HEK293 (cell line): ENCODE data around the gene IQCH.
A peak's percentile ranks its signal among the peaks of the same experiment; 100 is the strongest.

Experiments
- CTCF ChIA-PET: fragments of 350-600 bp; formaldehyde crosslinking; extraction: SDS; loops from one replicate; lab custom pipeline; 2021; ENCODE audit warnings: antibody characterized with exemption; lab: Yijun Ruan, JAX
- POLR2A ChIA-PET: fragments of 300-600 bp; formaldehyde crosslinking; extraction: SDS; loops from one replicate; lab custom pipeline; 2020; ENCODE audit warnings: antibody characterized with exemption, inconsistent platforms; lab: Yijun Ruan, JAX
- H3K27ac ChIP-seq: fragments of 200-500 bp; sonication (Bioruptor generic); 2 replicates; pipeline ENCODE4 v1.5.1; 2014; ENCODE audit warnings: low read depth, low read length, control low read depth, inconsistent platforms; ENCODE audit errors: extremely low read depth
- H3K36me3 ChIP-seq, 2 experiments: fragments of 200-500 bp in 1 of 2; sonication (Bioruptor generic) in 1 of 2; 1 replicate in 1 of 2; 2 replicates in 1 of 2; pipeline ENCODE4 v1.5.1; 2014 to 2017; ENCODE audit warnings: inconsistent platforms in 2 of 2, low read length in 2 of 2; ENCODE audit not compliant: control insufficient read depth in 2 of 2, insufficient read depth in 1 of 2
- H3K4me1 ChIP-seq: fragments of 200-500 bp; sonication (Bioruptor generic); 2 replicates; pipeline ENCODE4 v1.5.1; 2014; ENCODE audit warnings: mild to moderate bottlenecking, low read length, inconsistent platforms; ENCODE audit not compliant: control insufficient read depth, insufficient read depth
- H3K4me3 ChIP-seq: 2 replicates; pipeline ENCODE4 v1.5.1; 2011; ENCODE audit warnings: low read depth, mild to moderate bottlenecking, control low read depth, low read length, moderate library complexity
- H3K9me3 ChIP-seq: fragments of 200-500 bp; sonication (Bioruptor generic); 2 replicates; pipeline ENCODE4 v1.5.1; 2014; ENCODE audit warnings: low read depth, low read length, inconsistent platforms; ENCODE audit not compliant: control insufficient read depth, insufficient read depth
- MYNN ChIP-seq: fragments of 450-650 bp; formaldehyde crosslinking; IDR thresholded peaks from 2 replicates; pipeline ENCODE4 v1.5.1; 2016; ENCODE audit warnings: missing biosample characterization, missing genetic modification characterization, borderline replicate concordance
- PRDM1 ChIP-seq: fragments of 450-650 bp; formaldehyde crosslinking; IDR thresholded peaks from 2 replicates; pipeline ENCODE4; 2016; ENCODE audit warnings: missing biosample characterization, missing genetic modification characterization
- SETDB1 ChIP-seq: IDR thresholded peaks from one replicate; pipeline ENCODE4 v1.6.1; 2017; ENCODE audit warnings: mild to moderate bottlenecking, low read length, moderate library complexity, mixed read lengths; ENCODE audit not compliant: insufficient read length
- ZBTB21 ChIP-seq: fragments of 450-650 bp; formaldehyde crosslinking; IDR thresholded peaks from 2 replicates; pipeline ENCODE4 v1.5.1; 2017; ENCODE audit warnings: missing biosample characterization, missing genetic modification characterization
- ZFHX2 ChIP-seq: fragments of 450-650 bp; formaldehyde crosslinking; conservative IDR thresholded peaks from 2 replicates; pipeline ENCODE4 v1.5.1; 2016; ENCODE audit warnings: missing biosample characterization, missing genetic modification characterization
- ZNF140 ChIP-seq: fragments of 450-650 bp; formaldehyde crosslinking; IDR thresholded peaks from 2 replicates; pipeline ENCODE4 v1.5.1; 2016; ENCODE audit warnings: missing biosample characterization, missing genetic modification characterization
- ZNF155 ChIP-seq: fragments of 450-650 bp; formaldehyde crosslinking; IDR thresholded peaks from 2 replicates; pipeline ENCODE4 v1.5.1; 2016; ENCODE audit warnings: missing biosample characterization, missing genetic modification characterization
- ZNF23 ChIP-seq: fragments of 450-650 bp; formaldehyde crosslinking; IDR thresholded peaks from 2 replicates; pipeline ENCODE4 v1.5.1; 2016; ENCODE audit warnings: missing biosample characterization, missing genetic modification characterization, borderline replicate concordance
- ZNF335 ChIP-seq: fragments of 450-650 bp; formaldehyde crosslinking; conservative IDR thresholded peaks from 2 replicates; pipeline ENCODE4 v1.5.1; 2016; ENCODE audit warnings: missing biosample characterization, missing genetic modification characterization
- ZNF350 ChIP-seq: fragments of 450-650 bp; formaldehyde crosslinking; IDR thresholded peaks from 2 replicates; pipeline ENCODE4 v1.5.0; 2017; ENCODE audit warnings: missing biosample characterization, mild to moderate bottlenecking, missing genetic modification characterization
- ZNF391 ChIP-seq: fragments of 450-650 bp; formaldehyde crosslinking; IDR thresholded peaks from 2 replicates; pipeline ENCODE4 v1.5.1; 2016; ENCODE audit warnings: low read depth, missing biosample characterization, missing genetic modification characterization, borderline replicate concordance
- ZNF394 ChIP-seq: fragments of 450-650 bp; formaldehyde crosslinking; IDR thresholded peaks from 2 replicates; pipeline ENCODE4 v1.5.1; 2016; ENCODE audit warnings: missing biosample characterization, missing genetic modification characterization, mild to moderate bottlenecking, moderate library complexity, borderline replicate concordance
- ZNF473 ChIP-seq: fragments of 450-650 bp; formaldehyde crosslinking; IDR thresholded peaks from 2 replicates; pipeline ENCODE4 v1.5.1; 2017; ENCODE audit warnings: missing biosample characterization, missing genetic modification characterization
- ZNF510 ChIP-seq: fragments of 450-650 bp; formaldehyde crosslinking; IDR thresholded peaks from 2 replicates; pipeline ENCODE4 v1.5.1; 2018; ENCODE audit warnings: mild to moderate bottlenecking, missing genetic modification characterization, missing biosample characterization; ENCODE audit not compliant: insufficient replicate concordance
- ZNF529 ChIP-seq: fragments of 450-650 bp; formaldehyde crosslinking; IDR thresholded peaks from 2 replicates; pipeline ENCODE4 v1.5.1; 2017; ENCODE audit warnings: missing genetic modification characterization, missing biosample characterization; ENCODE audit not compliant: insufficient replicate concordance
- ZNF555 ChIP-seq: fragments of 450-650 bp; formaldehyde crosslinking; conservative IDR thresholded peaks from 2 replicates; pipeline ENCODE4 v1.5.1; 2017; ENCODE audit warnings: missing biosample characterization, mild to moderate bottlenecking, missing genetic modification characterization, inconsistent platforms
- ZNF596 ChIP-seq: fragments of 450-650 bp; IDR thresholded peaks from 2 replicates; pipeline ENCODE4 v1.5.0; 2018; ENCODE audit warnings: missing biosample characterization, mild to moderate bottlenecking, missing genetic modification characterization, moderate library complexity
- ZNF660 ChIP-seq: fragments of 450-650 bp; IDR thresholded peaks from 2 replicates; pipeline ENCODE4 v1.5.1; 2018; ENCODE audit warnings: missing biosample characterization, mild to moderate bottlenecking, missing genetic modification characterization
- ZNF792 ChIP-seq: fragments of 450-650 bp; formaldehyde crosslinking; IDR thresholded peaks from 2 replicates; pipeline ENCODE4 v1.5.1; 2016; ENCODE audit warnings: missing biosample characterization, missing genetic modification characterization
- TF ChIP-seq, protein P1 (sequence below): fragments of 450-650 bp; IDR thresholded peaks from 2 replicates; pipeline ENCODE4 v1.5.1; 2018; ENCODE audit warnings: missing biosample characterization, mild to moderate bottlenecking, missing genetic modification characterization
- TF ChIP-seq, protein P2 (sequence below): fragments of 450-650 bp; formaldehyde crosslinking; IDR thresholded peaks from 2 replicates; pipeline ENCODE4 v1.5.1; 2017; ENCODE audit warnings: missing biosample characterization, missing genetic modification characterization
- TF ChIP-seq, protein P3 (sequence below): fragments of 450-650 bp; formaldehyde crosslinking; IDR thresholded peaks from 2 replicates; pipeline ENCODE4 v1.5.1; 2016; ENCODE audit warnings: missing biosample characterization, missing genetic modification characterization, borderline replicate concordance

The IQCH gene

DNA sequence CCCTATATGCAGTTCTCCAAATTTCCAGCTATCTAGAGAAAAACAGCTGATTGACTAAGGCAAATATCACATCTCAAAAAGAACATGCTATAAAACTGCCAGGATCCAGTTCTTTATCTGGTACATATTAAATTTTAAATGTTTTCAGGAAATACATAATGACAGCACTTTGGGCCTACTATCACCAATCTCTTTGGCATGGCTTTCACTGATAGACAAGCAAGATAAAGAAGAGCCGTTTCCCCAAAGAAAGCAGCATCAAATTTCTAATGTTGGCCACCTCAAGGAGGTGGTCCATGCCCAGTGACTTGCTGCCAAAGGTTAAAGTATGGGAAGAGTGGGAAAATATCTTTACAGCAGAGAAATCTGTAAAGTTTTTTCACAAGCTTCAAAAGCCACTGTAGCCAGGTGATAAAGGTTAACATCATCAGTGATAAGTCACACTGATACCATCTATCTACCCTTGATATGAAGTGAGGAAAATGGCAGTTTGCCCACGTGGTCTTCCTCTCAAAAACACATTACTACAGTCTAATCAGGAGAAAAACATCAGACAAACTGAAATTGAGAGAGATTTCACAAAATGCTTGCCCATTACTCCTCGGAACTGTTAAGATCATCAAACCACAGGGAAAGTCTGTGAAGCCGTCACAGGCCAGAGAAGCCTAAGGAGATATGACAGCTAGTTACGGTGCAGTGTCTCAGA lies 220.0 kb downstream of the IQCH start:
- ChIA-PET CTCF (interaction anchor here (0.7 to 5.2 kb wide), 3 partner anchors 17 to 684 kb away, joined by 4 to 31 read pairs (median 4); no protein-coding TSS in a partner anchor), POLR2A (no interaction called here)
- H3K4me1 ChIP-seq, result no peaks in the 10 kb centered on the region
- H3K27ac ChIP-seq, result no peak overlapping the region
- H3K36me3 ChIP-seq, result no peaks in the 10 kb centered on the region
- TF ChIP-seq ZNF391 (tag by site-specific recombination) (no peak), ZNF596 (tag by site-specific recombination) (no peak), ZNF510 (no peak), ZNF473 (no peak), ZNF394 (tag by site-specific recombination) (no peak), PRDM1 (tag by site-specific recombination) (no peak), MYNN (no peak)
- TF ChIP-seq, protein P1, sequence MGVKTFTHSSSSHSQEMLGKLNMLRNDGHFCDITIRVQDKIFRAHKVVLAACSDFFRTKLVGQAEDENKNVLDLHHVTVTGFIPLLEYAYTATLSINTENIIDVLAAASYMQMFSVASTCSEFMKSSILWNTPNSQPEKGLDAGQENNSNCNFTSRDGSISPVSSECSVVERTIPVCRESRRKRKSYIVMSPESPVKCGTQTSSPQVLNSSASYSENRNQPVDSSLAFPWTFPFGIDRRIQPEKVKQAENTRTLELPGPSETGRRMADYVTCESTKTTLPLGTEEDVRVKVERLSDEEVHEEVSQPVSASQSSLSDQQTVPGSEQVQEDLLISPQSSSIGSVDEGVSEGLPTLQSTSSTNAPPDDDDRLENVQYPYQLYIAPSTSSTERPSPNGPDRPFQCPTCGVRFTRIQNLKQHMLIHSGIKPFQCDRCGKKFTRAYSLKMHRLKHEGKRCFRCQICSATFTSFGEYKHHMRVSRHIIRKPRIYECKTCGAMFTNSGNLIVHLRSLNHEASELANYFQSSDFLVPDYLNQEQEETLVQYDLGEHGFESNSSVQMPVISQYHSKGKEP, result no peak
- H3K4me3 ChIP-seq, result no peak overlapping the region
- no peaks in the 10 kb centered on the region for H3K9me3 ChIP-seq

DNA sequence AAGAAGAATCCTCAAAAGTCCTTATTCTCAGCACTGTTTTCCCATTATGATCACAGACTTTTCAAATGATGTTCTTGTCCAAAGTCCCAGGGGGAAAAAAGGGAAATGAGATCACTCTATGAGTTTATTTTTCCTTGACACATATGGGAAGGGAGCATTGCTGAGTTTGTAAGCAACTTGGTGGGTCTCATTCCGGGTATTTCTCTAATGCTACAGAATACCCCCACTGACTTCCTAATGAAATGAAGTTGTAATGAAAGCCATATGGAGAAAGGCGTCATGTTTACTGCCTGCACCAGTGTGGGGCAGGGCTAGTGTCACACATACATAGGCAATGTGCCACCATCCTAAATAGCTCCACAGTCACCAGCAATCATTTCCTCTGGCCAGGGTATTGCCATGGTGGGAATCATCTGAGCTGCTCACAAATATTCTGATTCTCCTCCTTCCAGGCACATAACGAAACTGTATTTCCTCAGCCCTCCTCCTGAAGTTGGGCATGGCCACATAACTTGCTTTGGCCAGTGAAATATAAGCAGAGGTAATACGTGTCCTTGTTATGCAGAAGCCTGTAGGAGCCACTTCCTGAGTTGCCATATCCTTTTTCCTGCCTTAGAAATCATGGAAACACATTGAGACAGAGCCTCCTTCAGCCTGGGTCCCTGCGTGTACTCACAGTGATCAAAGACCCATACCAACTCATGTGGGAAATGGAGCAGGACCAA lies 225.4 kb downstream of the IQCH start:
- no peak overlapping the region for H3K4me3 ChIP-seq
- no peak for TF ChIP-seq ZNF140 (tag by site-specific recombination)
- peak; percentile 37 for TF ChIP-seq ZNF335
- TF ChIP-seq, all 188 proteins: peak for 1
- CTCF ChIA-PET, result interaction anchor here (0.7 kb wide), 1 partner anchor 8 kb away, joined by 4 read pairs; no protein-coding TSS in a partner anchor

DNA sequence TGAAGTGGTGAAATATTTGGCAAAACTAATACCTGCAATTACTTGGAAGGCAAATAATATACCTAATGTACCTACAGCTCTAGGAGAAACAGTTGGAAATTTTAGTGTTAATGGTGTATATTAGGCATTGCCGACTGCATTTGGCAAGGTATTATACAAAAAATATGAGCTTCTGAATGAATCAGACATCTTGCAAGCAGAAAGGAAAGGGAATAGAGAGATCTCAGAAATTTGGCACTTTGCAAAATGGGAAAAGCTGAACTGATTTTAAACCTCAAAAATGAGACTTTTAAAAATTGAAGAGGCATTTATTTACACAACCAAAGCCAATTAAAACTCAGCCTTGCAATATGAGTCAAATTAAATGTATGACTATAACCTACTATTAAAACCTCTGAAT lies 226.2 kb downstream of the IQCH start:
- POLR2A ChIA-PET, result no interaction called here

More for the DNA sequence above, 225.4 kb downstream of the IQCH start:
- H3K27ac ChIP-seq, result no peak overlapping the region
- no peaks in the 10 kb centered on the region for H3K9me3 ChIP-seq
- H3K4me1 ChIP-seq, result no peaks in the 10 kb centered on the region
- H3K36me3 ChIP-seq, result no peaks in the 10 kb centered on the region
- POLR2A ChIA-PET, result no interaction called here

DNA sequence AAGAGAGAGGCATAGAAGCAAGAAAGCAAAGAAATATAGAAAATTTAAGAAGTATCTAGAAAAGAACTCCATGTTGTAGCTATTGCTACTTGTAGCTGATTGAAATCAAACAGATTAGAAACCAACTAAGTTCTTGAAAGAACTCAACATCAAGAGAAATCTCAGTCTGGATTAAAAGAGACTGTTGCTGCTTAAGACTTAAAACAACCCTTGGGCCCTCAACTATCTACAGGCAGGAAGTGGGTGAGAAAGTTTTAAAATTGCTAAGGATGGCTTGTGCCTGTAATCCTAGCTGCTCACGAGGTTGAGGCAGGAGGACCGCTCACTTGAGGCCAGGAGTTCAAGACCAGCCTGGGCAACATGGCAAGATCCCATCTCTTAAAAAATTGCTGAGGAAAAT lies 227.1 kb downstream of the IQCH start:
- H3K4me3 ChIP-seq, result no peak overlapping the region
- ChIA-PET CTCF (interaction anchor here (0.7 kb wide), 1 partner anchor 166 kb away, joined by 3 read pairs; no protein-coding TSS in a partner anchor), POLR2A (no interaction called here)
- H3K36me3 ChIP-seq, result no peaks in the 10 kb centered on the region
- no peaks in the 10 kb centered on the region for H3K9me3 ChIP-seq
- H3K27ac ChIP-seq, result no peak overlapping the region
- H3K4me1 ChIP-seq, result no peaks in the 10 kb centered on the region
- no peak for TF ChIP-seq ZNF155
- no peak for TF ChIP-seq ZNF792 (tag by site-specific recombination)
- TF ChIP-seq ZNF350 (tag by site-specific recombination), result no peak
- TF ChIP-seq, protein P2, sequence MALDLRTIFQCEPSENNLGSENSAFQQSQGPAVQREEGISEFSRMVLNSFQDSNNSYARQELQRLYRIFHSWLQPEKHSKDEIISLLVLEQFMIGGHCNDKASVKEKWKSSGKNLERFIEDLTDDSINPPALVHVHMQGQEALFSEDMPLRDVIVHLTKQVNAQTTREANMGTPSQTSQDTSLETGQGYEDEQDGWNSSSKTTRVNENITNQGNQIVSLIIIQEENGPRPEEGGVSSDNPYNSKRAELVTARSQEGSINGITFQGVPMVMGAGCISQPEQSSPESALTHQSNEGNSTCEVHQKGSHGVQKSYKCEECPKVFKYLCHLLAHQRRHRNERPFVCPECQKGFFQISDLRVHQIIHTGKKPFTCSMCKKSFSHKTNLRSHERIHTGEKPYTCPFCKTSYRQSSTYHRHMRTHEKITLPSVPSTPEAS (tag by site-specific recombination), result no peak
- no peak for TF ChIP-seq ZNF335
- TF ChIP-seq ZNF391 (tag by site-specific recombination), result no peak
- TF ChIP-seq ZFHX2 (tag by site-specific recombination), result no peak
- TF ChIP-seq ZNF660, result no peak
- TF ChIP-seq ZNF529 (tag by site-specific recombination), result no peak
- no peak for TF ChIP-seq ZNF555 (tag by site-specific recombination)
- no peak for TF ChIP-seq SETDB1
- TF ChIP-seq, protein P3, sequence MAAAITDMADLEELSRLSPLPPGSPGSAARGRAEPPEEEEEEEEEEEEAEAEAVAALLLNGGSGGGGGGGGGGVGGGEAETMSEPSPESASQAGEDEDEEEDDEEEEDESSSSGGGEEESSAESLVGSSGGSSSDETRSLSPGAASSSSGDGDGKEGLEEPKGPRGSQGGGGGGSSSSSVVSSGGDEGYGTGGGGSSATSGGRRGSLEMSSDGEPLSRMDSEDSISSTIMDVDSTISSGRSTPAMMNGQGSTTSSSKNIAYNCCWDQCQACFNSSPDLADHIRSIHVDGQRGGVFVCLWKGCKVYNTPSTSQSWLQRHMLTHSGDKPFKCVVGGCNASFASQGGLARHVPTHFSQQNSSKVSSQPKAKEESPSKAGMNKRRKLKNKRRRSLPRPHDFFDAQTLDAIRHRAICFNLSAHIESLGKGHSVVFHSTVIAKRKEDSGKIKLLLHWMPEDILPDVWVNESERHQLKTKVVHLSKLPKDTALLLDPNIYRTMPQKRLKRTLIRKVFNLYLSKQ (tag by site-specific recombination), result no peak

More for the DNA sequence above, 226.2 kb downstream of the IQCH start:
- no peak overlapping the region for H3K27ac ChIP-seq
- no peak for TF ChIP-seq ZNF23 (tag by site-specific recombination)
- TF ChIP-seq SETDB1, result no peak
- no peak for TF ChIP-seq ZBTB21
- H3K4me3 ChIP-seq, result no peak overlapping the region
- no peaks in the 10 kb centered on the region for H3K4me1 ChIP-seq
- no peaks in the 10 kb centered on the region for H3K9me3 ChIP-seq
- CTCF ChIA-PET, result no interaction called here
- H3K36me3 ChIP-seq, result no peaks in the 10 kb centered on the region
